ENCODE results near the gene CSH1.
"Not testable (repeated sequence)": the region's sequence is repeated elsewhere in the genome, so short reads cannot be mapped to it uniquely, and the experiment has no call there.

- TF ChIP-seq, protein P1, sequence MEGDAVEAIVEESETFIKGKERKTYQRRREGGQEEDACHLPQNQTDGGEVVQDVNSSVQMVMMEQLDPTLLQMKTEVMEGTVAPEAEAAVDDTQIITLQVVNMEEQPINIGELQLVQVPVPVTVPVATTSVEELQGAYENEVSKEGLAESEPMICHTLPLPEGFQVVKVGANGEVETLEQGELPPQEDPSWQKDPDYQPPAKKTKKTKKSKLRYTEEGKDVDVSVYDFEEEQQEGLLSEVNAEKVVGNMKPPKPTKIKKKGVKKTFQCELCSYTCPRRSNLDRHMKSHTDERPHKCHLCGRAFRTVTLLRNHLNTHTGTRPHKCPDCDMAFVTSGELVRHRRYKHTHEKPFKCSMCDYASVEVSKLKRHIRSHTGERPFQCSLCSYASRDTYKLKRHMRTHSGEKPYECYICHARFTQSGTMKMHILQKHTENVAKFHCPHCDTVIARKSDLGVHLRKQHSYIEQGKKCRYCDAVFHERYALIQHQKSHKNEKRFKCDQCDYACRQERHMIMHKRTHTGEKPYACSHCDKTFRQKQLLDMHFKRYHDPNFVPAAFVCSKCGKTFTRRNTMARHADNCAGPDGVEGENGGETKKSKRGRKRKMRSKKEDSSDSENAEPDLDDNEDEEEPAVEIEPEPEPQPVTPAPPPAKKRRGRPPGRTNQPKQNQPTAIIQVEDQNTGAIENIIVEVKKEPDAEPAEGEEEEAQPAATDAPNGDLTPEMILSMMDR (IDR thresholded peaks at IDR 0.05; ENCODE audit: borderline replicate concordance, extremely low read depth, low read length, poor library complexity, severe bottlenecking), result not testable (repeated sequence)
- TF ChIP-seq EZH2 (IDR thresholded peaks at IDR 0.05; ENCODE audit: borderline replicate concordance, low read depth, low read length, severe bottlenecking), result not testable (repeated sequence)
Observed at GRCh38 chr17:63898899-63899798, 2.8 kb upstream of the CSH1 start.

All from DND-41 (cell line).